NCI-H1694 treated with DMSO at 0.1 percent for 48 hours (cell line): Measurements from ENCODE around the gene SGMS1.

Experiments used
- DNase-seq: peaks from one replicate; lab custom pipeline; 2025; lab: John Stamatoyannopoulos, UW

Gene SGMS1

DNA sequence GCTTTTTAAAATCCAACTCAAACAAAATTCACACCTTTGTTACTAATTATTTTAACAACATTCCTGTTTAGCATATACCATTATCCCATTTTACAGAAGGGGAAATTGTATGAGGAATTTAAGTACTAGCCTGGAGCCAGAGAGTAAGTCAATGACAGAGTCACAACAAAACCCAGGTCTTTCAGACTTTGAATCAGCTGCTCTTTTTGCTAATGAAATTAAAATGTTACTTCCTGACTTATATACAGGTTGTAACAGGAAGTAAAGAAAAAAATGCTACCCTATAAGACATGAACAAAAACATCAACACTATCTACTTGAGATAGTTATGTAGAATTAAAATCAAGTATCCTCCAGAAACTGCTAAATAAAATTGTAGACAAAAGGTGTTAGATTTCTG lies 289.9 kb downstream of the SGMS1 start:
- DNase-seq: no peak

DNA sequence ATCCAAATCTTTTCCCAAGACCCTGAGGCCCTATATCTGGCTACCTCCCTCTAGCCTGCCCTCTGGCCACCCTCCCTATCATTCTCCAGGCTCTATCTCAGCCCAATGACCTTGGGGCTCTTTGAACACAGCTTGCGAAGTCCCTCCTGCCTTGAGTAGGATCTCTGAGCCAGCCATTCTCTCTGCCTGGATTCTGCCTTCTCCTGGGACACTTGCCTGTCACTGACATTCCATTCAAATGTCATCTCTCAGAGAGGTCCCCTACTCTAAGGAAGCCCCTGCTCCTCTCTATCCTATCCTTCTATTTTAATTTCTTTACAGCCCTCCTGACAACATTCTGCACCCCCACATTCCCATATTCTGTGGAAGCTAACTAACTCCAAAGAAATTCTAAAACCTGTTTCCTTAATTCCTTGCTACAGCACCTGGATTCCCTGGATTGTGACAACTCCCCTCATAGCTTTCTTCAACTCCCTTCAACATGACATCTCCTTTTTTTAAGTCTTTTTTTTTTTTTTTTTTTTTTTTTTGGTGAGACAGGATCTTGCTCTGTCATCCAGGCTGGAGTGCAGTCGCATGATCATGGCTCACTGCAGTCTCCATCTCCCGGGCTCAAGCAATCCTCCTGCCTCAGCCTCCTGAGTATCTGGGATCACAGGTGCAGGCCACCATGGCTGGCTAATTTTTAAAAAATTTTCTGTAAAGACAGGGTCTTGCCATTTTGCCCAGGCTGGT lies 291.5 kb downstream of the SGMS1 start:
- DNase-seq: no peak

DNA sequence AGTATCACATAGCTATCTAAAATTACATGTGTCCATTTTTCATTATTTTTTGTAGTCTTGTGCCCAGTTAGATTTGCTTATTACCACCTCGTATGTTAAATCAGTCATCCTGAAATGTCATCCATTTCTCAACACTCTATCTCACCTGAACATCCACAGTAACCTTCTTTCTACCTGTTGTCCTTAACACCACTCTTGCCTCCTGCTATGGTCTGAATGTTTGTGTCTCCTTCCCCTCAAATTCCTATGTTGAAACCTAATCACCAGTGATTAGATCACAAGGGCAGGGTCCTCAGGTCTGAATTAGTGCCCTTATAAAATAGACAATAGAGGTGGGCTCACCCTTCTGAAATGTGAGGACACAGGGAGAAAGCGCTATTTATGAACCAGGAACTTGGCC lies 292.3 kb downstream of the SGMS1 start:
- DNase-seq: no peak

DNA sequence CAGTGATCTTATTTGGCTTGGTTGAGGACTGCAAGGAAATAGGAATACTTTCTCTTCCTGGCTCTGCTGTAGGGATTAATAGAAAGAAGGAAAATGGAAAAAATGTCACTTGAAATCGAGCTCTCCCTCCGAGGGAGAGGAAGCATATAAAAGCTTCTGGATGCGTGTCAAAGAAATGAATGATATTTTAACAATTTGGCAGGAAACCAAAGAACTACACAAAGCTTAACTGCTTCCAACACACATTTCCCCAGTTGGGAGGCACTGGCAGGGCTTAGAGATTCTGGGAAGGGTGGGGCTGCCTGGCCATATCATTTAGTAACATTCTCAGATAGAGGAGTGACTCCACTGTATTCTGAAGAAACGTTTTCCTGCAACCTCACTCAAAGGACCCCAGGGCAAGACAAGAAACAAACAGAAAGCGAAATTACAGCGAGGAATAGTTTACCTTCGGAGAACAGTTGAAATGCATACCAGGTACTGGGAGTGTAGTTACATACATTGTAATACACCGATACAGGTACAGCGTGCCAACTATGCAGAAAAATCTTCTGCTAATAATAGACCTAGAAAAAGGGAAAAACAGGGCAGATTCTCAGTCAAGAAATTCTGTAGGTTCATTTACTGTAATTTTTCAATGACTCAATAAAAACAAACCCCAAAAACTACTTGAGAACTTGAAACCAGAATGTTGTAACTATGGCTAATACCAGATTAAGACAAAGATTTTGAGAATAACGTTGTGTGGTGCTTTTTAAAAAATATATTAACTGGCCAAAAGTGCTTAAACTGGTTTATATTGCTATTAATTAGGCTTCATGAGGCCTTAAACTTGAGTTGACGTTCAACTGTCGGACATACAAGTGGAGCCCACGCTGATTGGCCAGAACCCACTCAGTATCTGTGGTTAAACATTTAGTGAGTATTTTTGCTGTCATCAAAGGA lies 296.7 kb downstream of the SGMS1 start:
- DNase-seq: no peak

DNA sequence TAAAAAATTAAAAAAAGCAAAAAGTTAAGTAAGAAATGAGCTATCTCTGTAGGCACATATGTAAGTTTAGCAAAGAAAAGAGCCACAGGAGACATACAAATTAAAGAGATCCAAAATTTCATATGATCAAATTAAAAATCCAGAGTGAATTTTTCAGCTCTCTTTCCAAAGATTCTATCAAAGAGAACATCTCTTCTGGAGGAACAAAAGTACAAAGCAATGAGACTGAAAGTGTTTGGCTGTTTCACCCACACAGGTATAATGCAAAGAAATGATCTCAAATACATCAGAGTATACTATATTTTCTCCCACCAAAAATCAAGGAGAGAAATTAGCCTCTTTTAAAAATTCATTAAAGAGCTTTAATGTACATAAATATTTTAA lies 297.6 kb downstream of the SGMS1 start:
- no peak for DNase-seq

DNA sequence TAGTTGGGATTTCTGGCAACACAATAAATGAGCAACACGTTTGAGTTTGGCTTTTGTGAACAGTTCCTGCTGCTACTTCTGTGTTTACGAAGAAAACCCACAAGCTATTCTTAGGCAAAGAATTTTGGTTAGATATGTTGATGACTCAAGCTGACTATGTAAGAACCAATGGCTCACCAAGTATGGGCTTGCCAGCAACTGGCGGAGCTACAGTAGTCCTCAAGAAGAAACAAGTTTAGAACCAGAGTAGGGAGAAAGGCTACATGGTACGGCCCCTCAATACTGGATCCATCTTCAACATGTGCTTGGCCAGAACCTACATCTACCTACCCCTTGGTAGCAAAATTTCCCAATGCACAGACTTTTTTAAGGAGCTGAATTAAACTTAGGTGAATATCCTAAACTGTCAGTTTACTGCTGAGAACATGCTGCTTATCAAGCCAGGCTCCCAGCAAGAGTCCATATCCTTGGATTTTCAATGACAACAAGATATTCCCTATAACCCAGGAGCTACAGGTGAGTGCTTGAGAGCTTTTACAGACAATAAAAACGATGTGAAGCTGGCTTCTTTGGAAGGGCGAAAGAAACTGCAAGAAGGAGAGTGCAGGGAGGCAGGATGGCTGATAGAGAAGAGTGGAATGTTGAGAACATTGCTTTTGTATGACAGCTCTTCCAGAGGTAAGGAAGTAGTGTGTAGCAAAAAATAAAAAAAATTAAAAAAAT lies 298.1 kb downstream of the SGMS1 start:
- DNase-seq: no peak

DNA sequence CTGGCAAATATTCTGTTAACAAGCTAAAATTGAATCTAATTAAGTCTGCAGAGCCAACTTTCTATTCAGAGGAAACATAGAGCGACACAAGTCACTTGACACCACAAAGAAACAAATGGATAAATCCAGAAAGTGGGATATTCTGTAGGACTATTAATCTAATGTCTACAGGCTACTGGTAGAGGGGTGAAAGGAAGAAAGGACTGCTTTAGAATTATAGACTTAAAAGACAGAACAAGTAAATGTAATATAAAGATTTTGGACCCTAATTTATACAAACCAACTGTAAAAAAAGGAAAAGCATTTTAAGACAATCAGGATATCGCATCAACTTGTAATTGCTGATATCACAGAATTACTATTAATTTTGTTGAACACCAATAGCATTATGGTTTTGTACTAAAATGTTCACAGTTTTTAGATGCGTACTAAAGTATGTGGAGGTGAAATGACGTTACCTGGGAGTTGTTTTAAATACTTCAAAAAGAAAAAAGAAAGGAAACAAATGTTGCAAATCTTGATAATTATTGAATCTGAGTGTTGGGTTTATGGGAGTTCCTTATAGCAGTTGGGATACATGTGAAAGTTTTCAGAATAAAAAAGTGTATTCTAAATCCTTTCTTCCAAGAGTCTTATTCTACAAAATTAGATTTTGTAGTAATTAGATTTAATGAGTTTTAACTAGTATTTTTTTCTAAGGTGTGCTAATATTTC lies 298.9 kb downstream of the SGMS1 start:
- no peak for DNase-seq

DNA sequence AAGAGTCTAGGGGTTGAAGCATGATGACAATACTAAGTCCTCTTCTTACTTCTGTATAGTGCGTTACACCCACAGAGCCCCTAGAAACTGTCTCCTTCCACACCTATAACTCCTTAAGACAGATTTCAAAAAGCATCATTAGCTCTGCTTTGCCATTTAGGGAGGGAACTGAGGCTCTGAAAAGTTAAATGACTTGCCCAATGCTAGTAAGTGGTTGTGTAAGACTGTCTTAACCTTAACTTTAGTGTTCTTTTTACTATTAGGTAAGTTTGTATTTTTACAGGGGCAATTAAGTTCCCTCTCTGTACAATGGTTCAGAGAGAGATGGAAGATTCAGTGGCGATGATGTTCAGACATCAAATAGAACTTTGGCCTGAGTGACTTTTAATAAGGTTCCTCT lies 299.7 kb downstream of the SGMS1 start:
- DNase-seq: no peak

DNA sequence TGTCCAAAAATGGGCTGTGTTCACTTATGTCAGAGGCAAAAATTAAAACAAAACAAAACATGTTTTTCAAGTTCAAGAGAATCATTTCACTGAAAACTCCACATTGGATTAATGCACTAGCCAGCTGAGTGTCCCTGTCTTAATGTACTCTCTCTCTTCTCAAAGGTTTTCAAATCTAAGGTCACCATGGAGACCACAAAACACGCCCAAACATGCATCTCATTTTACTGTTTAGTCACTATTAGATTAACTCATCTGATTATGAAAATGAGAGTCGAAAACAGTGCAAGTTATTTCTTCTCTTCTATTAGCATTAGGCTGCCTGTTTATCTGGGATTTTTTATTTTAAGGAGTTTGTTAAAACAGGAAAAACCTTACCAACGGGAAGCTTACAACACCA lies 301.7 kb downstream of the SGMS1 start:
- DNase-seq: no peak

DNA sequence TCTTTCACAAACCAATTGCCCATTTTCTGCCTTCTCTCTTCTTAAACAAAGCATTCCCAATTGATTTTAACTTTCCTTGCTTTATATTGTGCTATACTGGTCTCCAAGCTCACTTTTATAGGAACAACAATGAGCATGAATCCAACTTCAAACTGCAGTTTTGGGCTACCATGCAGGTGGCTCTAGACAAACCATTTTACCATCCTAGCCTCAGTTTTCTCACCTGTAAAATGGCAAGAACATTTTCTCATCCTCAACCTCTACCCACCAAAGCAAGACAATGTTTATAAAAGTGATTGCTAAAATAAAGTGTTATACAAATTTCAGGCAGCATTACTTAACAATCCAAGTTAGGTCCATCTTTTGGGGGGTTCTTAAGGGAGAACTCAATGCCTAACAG lies 305.6 kb downstream of the SGMS1 start:
- no peak for DNase-seq

DNA sequence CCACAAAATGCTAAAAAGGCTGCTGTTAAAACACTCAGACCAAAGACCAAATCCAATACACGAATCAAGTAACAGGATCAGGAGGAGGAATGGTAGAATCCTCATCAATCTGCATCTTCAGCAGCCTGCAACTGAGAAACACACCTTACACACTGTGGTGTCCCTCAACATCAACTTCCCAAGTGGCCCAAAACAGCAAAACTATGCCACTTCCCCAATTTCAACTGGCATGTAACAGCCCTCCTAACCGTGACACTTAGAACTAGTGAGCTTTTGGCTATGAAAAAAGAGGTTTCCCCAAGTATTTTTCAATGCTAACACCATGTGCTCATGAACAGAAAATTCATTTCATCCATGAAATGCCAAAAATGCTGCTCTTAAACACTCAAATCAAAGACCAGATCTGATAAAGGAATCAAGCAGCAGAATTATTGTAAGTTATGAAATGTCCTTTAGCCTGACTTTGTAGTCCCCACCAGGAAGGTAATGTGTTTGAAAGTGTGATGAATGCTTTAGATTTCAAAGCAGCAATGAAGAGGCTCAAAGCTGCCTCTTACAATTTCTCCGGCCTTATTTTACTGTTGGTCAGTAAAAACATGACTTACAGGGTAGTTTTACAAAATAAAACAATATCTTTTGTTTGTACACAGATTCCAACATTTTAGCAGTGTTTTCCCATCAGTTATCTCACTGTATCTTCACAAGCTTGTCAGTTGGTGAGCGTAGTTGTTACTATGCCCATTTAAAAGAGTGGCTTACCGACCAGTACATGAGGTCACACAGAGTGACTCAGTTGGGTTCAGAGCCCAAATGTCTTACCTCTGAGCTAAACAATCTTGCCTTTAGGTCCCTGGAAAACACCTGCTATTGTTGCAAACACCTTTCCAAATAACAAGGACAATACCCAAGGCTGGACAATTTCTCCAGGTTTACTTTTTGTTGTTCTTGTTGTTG lies 306.8 kb downstream of the SGMS1 start:
- DNase-seq: no peak

DNA sequence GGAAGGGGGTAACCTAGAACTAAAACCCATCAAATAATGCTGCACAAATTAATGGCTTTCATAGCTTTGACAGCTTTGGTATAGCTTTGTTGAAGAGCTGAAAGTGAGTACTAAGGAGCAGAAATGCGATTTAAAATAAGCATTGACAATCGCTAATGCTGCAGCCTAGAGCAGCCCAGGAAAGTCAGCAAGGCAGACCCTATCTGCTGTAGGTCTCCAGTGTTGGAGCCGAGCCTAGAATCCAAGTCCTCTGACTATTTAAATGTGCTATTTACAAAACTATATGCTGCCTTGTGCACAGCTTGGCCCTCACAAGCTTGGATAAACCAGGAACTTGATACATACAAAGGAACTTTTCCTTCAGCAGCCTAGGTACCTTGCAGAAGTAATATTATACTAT lies 307.6 kb downstream of the SGMS1 start:
- no peak for DNase-seq

DNA sequence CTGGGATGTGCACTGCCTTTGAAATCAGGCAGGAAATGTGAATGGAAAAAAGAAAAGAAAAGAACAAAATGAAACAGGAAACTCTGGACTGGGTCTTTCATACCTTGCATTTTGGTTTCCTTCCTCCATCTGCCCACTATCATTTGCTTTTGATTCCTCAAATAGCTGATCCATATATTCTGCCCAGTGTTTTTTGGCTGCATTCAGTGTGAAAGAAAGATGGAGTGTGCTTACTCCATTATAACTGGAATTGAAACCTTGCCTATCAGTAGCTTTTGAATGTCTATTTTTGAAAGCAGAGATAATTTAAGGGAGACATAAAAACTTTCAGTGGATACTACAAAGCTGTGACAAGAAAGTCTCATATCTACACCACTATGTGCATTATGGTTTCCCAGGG lies 308.3 kb downstream of the SGMS1 start:
- DNase-seq: no peak

DNA sequence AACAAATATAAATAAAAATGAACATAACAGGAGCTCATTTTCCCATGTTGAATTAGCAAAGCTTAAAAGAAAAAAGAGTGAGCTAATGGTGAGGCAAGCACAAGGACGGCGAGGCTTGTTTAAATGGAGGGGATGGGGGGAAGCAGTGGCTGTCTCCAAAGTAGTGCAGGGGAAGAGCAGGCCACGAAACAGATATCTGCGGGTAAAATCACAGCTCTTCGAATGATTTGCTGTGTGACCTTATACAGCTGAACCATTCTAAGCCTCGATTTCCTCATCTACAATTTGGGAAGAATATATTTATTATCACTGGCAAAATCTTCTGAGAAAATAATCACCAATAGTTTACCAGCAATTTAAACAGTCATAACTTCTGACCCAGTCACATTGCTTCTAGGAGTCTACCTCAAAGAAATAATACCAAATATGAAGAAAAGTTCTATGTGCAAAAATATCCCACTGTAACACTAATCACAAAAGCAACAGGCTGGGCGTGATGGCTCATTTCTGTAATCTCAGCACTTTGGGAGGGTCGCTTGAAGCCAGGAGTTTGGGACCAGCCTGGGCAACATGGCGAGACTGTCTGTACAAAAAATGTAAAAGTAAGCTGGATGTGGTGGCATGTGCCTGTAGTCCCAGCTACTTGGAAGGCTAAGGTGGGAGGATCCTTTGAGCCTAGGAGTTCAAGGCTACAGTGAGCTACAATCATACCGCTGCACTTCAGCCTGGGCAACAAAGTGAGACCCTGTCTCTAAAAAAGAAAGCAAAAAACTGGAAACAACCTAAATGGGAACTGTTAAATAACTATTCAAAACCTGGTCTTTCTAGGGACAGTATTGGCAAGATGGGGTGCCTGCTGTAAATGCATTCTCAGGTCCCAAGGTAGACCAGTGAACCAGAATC lies 309.3 kb downstream of the SGMS1 start:
- no peak for DNase-seq

DNA sequence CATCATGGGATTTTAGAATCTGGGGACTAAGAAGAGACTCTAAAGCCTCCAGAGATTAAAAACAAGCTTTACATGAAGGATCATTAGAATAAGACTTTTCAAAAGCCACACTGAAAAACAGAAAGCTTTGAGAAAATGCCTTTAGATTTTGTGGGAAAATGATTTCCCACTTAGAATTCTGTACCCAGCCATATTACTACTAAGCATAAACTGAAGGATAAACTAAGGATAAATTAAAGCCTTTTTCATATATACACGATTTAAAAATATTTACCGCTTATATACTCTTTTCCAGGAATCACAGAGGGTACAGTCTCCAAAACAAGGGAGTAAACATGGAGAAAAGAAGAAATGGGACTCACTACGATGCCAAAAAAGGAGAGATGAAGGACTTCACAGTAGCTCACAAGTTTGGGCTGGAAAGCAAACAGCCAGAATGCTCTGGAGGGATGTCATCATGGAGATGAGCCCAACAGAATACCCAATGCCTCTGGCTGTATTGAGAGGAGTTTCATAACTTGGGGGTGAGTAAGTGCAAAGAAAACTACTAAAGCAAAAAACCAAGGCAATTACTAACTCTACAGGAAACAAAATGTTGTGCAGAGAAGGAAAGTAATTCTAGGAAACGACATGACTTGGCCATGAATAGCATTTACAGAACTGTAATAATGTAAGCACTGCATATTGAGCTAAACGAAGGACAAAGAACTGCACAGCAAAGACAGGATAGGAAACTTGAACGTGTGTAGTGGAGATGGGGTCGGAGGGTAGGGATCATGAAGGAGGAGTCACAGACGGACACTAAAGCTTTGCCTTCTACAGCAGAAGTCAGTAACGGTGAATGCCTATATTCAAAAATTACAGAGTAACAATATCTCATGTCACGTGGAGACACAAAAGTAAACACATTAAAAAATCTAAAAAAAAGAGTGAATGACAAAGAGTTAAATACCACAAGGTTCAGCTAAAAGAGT lies 311.0 kb downstream of the SGMS1 start:
- DNase-seq: no peak

DNA sequence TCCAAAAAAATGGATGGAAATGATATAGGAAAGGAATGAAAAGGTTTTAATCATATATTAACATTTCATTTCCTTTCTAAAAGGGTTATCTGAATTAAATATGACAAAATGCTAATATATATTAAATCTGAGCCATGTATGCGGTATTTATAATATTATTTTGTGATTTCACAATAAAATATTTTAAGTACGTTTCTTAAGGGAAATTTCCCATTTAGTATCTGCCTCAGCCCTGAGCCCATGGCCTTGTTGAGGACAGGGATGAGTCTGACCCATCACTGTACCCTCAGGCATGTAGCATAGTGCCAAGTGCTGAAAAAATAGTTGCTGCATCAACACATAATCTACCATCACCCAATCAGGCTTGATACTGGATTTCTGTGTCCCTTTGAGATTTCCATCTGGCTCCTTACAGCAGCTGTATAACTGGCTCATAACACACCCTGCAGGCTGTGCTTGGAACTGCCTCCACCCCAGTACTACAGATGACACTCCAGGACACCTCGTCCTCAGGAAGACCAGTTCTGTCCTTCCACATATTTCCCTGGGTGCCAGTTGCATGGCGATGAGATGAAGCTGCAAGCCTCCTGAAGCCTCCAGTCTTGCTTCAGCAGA lies 313.1 kb downstream of the SGMS1 start:
- DNase-seq: peak; percentile 6

DNA sequence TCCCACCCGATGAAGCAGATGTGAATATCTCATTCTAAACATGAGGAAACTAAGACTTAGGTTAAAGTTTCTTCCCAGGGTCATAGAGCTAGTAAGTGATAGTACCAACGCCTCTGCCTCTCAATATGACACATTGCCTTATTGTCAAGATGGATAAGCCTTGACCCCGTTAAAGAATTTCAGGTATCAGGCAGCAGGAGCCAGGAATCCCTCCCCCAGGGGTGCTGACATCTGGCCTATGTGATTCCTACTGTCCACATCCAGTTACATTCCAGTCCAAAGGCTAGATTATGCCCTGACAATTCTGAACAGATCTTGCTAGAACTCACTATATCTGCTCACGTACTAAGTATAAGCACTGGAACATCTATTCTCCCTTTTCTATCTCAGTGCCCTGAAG lies 314.4 kb downstream of the SGMS1 start:
- DNase-seq: no peak

DNA sequence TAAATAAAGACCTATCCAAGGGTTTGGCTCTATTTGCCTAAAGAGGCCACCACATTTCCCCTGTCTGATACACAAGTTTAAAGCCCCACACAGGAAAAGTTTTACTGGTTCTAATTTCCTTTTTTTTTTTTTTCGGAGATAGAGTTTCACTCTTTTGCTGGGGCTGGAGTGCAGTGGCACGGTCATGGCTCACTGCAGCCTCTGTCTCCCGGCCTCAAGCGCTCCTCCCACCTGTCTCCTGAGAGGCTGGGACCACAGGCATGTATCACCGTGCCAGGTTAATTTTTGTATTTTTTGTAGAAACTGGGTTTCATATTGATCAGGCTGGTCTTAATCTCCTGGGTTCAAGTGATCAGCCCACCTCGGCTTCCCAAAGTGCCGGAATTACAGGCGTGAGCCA lies 319.1 kb downstream of the SGMS1 start:
- DNase-seq: no peak
